ENCODE results near the gene SGTA. TPM values are rescaled to one million over a fixed set of nuclear protein-coding genes. Genes with fewer than 3 reads are reported as not detected.
"Not testable (repeated sequence)": the region's sequence is repeated elsewhere in the genome, so short reads cannot be mapped to it uniquely, and the experiment has no call there.

Gene SGTA
- total and polyA plus RNA-seq, 5 donors: 53.6 to 86.5 (median 69.6) TPM

GRCh38 chr19:2719920-2720776, 62.9 kb downstream of the SGTA start:
- peak overlapping the region; percentile 76 for H3K4me3 ChIP-seq (ENCODE audit: low read length)
- 2% methylated on average over 37 of the region's 37 CpGs for WGBS
- H3K27me3 ChIP-seq (ENCODE audit: control insufficient read depth, insufficient read depth): no peaks in the 10 kb centered on the region
- ATAC-seq (peak; percentile 46 to 49), DNase-seq (peak; percentile 62 to 77 (median 72))
- intact Hi-C loops (cut with DNase I): no loop called here
- H3K27ac ChIP-seq (ENCODE audit: low read length): peak overlapping the region; percentile 14
- H3K9me3 ChIP-seq (ENCODE audit: control insufficient read depth, low read length): peaks cover 2% of the 10 kb centered on the region
- H3K4me1 ChIP-seq (ENCODE audit: control insufficient read depth, insufficient read depth, low read length): peaks cover 5% of the 10 kb centered on the region

GRCh38 chr19:2719232-2719735, 63.8 kb downstream of the SGTA start:
- 44% methylated on average over 7 of the region's 7 CpGs for WGBS
- Histone ChIP-seq H3K4me1 (ENCODE audit: control insufficient read depth, insufficient read depth, low read length) (peaks cover 5% of the 10 kb centered on the region), H3K27ac (ENCODE audit: low read length) (peak overlapping the region; percentile 76), H3K4me3 (ENCODE audit: low read length) (no peak overlapping the region), H3K27me3 (ENCODE audit: control insufficient read depth, insufficient read depth) (no peaks in the 10 kb centered on the region), H3K9me3 (ENCODE audit: control insufficient read depth, low read length) (peaks cover 3% of the 10 kb centered on the region)
- ATAC-seq: no peak
- intact Hi-C loops (cut with DNase I): no loop called here
- DNase-seq: no peak

- intact Hi-C loops (cut with DNase I): no loop called here
- ATAC-seq: no peak
- DNase-seq: peak in 1 of 3 donors; percentile 61
Measured at GRCh38 chr19:2717638-2718541, 65.2 kb downstream of the SGTA start.

GRCh38 chr19:2716722-2717637, 66.1 kb downstream of the SGTA start:
- WGBS: 88% methylated on average over 51 of the region's 51 CpGs
- Histone ChIP-seq H3K27ac (ENCODE audit: low read length) (no peak overlapping the region), H3K27me3 (ENCODE audit: control insufficient read depth, insufficient read depth) (no peaks in the 10 kb centered on the region), H3K9me3 (ENCODE audit: control insufficient read depth, low read length) (peaks cover 3% of the 10 kb centered on the region), H3K4me1 (ENCODE audit: control insufficient read depth, insufficient read depth, low read length) (no peaks in the 10 kb centered on the region), H3K4me3 (ENCODE audit: low read length) (no peak overlapping the region)
- intact Hi-C loops (cut with DNase I): no loop called here
- peak in 1 of 3 donors; percentile 50 for DNase-seq
- ATAC-seq: no peak

More at GRCh38 chr19:2717638-2718541, 65.2 kb downstream of the SGTA start:
- WGBS: 78% methylated on average over 52 of the region's 52 CpGs
- Histone ChIP-seq H3K4me1 (ENCODE audit: control insufficient read depth, insufficient read depth, low read length) (peaks cover 2% of the 10 kb centered on the region), H3K4me3 (ENCODE audit: low read length) (no peak overlapping the region), H3K27me3 (ENCODE audit: control insufficient read depth, insufficient read depth) (no peaks in the 10 kb centered on the region), H3K27ac (ENCODE audit: low read length) (no peak overlapping the region), H3K9me3 (ENCODE audit: control insufficient read depth, low read length) (peaks cover 3% of the 10 kb centered on the region)

GRCh38 chr19:2716275-2716650, 66.8 kb downstream of the SGTA start:
- intact Hi-C loops (cut with DNase I): no loop called here
- Histone ChIP-seq H3K9me3 (ENCODE audit: control insufficient read depth, low read length) (peaks cover 3% of the 10 kb centered on the region), H3K27me3 (ENCODE audit: control insufficient read depth, insufficient read depth) (no peaks in the 10 kb centered on the region), H3K27ac (ENCODE audit: low read length) (no peak overlapping the region), H3K4me1 (ENCODE audit: control insufficient read depth, insufficient read depth, low read length) (no peaks in the 10 kb centered on the region), H3K4me3 (ENCODE audit: low read length) (no peak overlapping the region)
- ATAC-seq: no peak
- peak in 1 of 3 donors; percentile 61 for DNase-seq
- WGBS: 90% methylated on average over 19 of the region's 19 CpGs

GRCh38 chr19:2715470-2716274, 67.4 kb downstream of the SGTA start:
- Histone ChIP-seq H3K4me3 (ENCODE audit: low read length) (no peak overlapping the region), H3K27me3 (ENCODE audit: control insufficient read depth, insufficient read depth) (no peaks in the 10 kb centered on the region), H3K4me1 (ENCODE audit: control insufficient read depth, insufficient read depth, low read length) (no peaks in the 10 kb centered on the region), H3K27ac (ENCODE audit: low read length) (no peak overlapping the region), H3K9me3 (ENCODE audit: control insufficient read depth, low read length) (peaks cover 3% of the 10 kb centered on the region)
- ATAC-seq (no peak), DNase-seq (no peak)
- WGBS: 94% methylated on average over 12 of the region's 12 CpGs
- intact Hi-C loops (cut with DNase I): no loop called here

- H3K4me1 ChIP-seq (ENCODE audit: control insufficient read depth, insufficient read depth, low read length): no peaks in the 10 kb centered on the region
- 82% methylated on average over 16 of the region's 16 CpGs for WGBS
- H3K27me3 ChIP-seq (ENCODE audit: control insufficient read depth, insufficient read depth): no peaks in the 10 kb centered on the region
- no peak overlapping the region for H3K4me3 ChIP-seq (ENCODE audit: low read length)
- ATAC-seq: peak; percentile 16 to 19
- H3K9me3 ChIP-seq (ENCODE audit: control insufficient read depth, low read length): peaks cover 3% of the 10 kb centered on the region
- H3K27ac ChIP-seq (ENCODE audit: low read length): no peak overlapping the region
- peak in 1 of 3 donors; percentile 50 for DNase-seq
- intact Hi-C loops (cut with DNase I): no loop called here
Measured at GRCh38 chr19:2714531-2715269, 68.4 kb downstream of the SGTA start.

- H3K4me3 ChIP-seq (ENCODE audit: low read length); DNase-seq; H3K27me3 ChIP-seq (ENCODE audit: control insufficient read depth, insufficient read depth); intact Hi-C loops (cut with DNase I); H3K27ac ChIP-seq (ENCODE audit: low read length); ATAC-seq; H3K9me3 ChIP-seq (ENCODE audit: control insufficient read depth, low read length); H3K4me1 ChIP-seq (ENCODE audit: control insufficient read depth, insufficient read depth, low read length): not testable (repeated sequence)
- WGBS: 56% methylated on average over 1 of the region's 1 CpG
Measured at GRCh38 chr19:2714102-2714501, 69.0 kb downstream of the SGTA start.

GRCh38 chr19:2713170-2713569, 69.9 kb downstream of the SGTA start:
- intact Hi-C loops (cut with DNase I); H3K9me3 ChIP-seq (ENCODE audit: control insufficient read depth, low read length); H3K27ac ChIP-seq (ENCODE audit: low read length); H3K27me3 ChIP-seq (ENCODE audit: control insufficient read depth, insufficient read depth); H3K4me3 ChIP-seq (ENCODE audit: low read length); ATAC-seq; H3K4me1 ChIP-seq (ENCODE audit: control insufficient read depth, insufficient read depth, low read length); DNase-seq: not testable (repeated sequence)
- 93% methylated on average over 3 of the region's 3 CpGs for WGBS
